RPMI7951 (cell line): ENCODE results near the gene MEIS2. TPM values are rescaled to one million over a fixed set of nuclear protein-coding genes. Genes with fewer than 3 reads are reported as not detected.

Source experiments
- DNase-seq: peaks from one replicate; pipeline ENCODE4 v3.0.0-alpha.2; 2012; ENCODE audit warnings: low read depth
- total RNA-seq: library from RNA; depleted of rRNA; stranded (reverse); fragments of >200 nt; shearing (Covaris generic); gene quantifications from 2 replicates; pipeline ENCODE4 v1.2.3, GENCODE V29; 2014

Gene MEIS2
- total RNA-seq, 1 experiment from 2014 or later: 21.5 TPM

- no peak for DNase-seq
Observed at GRCh38 chr15:37112971-37113670, 12.8 kb upstream of the MEIS2 start.

- no peak for DNase-seq
Observed at GRCh38 chr15:37112171-37112570, 11.8 kb upstream of the MEIS2 start.

GRCh38 chr15:37111427-37111717 lies 11.0 kb upstream of the MEIS2 start:
- DNase-seq: no peak

- no peak for DNase-seq
Observed at GRCh38 chr15:37109872-37110572, 9.7 kb upstream of the MEIS2 start.

GRCh38 chr15:37109168-37109871 lies 9.0 kb upstream of the MEIS2 start:
- no peak for DNase-seq

GRCh38 chr15:37108381-37109167 lies 8.2 kb upstream of the MEIS2 start:
- no peak for DNase-seq

GRCh38 chr15:37107744-37108380 lies 7.5 kb upstream of the MEIS2 start:
- DNase-seq: no peak

- DNase-seq: no peak
Observed at GRCh38 chr15:37107071-37107743, 6.9 kb upstream of the MEIS2 start.

GRCh38 chr15:37106490-37107001 lies 6.2 kb upstream of the MEIS2 start:
- DNase-seq: peak; percentile 20

GRCh38 chr15:37105889-37106288 lies 5.5 kb upstream of the MEIS2 start:
- no peak for DNase-seq

- DNase-seq: no peak
Observed at GRCh38 chr15:37105029-37105428, 4.7 kb upstream of the MEIS2 start.

GRCh38 chr15:37104424-37104981 lies 4.2 kb upstream of the MEIS2 start:
- no peak for DNase-seq

GRCh38 chr15:37103475-37104423 lies 3.4 kb upstream of the MEIS2 start:
- DNase-seq: no peak

- DNase-seq: no peak
Observed at GRCh38 chr15:37103163-37103435, 2.8 kb upstream of the MEIS2 start.

- peak; percentile 38 for DNase-seq
Observed at GRCh38 chr15:37102305-37103162, 2.2 kb upstream of the MEIS2 start.

- no peak for DNase-seq
Observed at GRCh38 chr15:37101980-37102304, 1.6 kb upstream of the MEIS2 start.

- no peak for DNase-seq
Observed at GRCh38 chr15:37100966-37101215, 542 bp upstream of the MEIS2 start.

- DNase-seq: peak; percentile 42
Observed at GRCh38 chr15:37099319-37100108, 835 bp downstream of the MEIS2 start.
